Trophoblast cell (in vitro differentiated cells and primary cell): ENCODE results near the gene SUN2.

ENCODE experiments used
- DNase-seq, 2 donors: peaks; one replicate each; pipeline ENCODE4 v3.0.0-alpha.2; 2016
- H2AFZ ChIP-seq: 2 replicates; pipeline ENCODE4 v1.6.1; 2013; ENCODE audit warnings: low read length, moderate library complexity, mild to moderate bottlenecking; ENCODE audit not compliant: insufficient read depth, poor library complexity
- H2AK5ac ChIP-seq: 2 replicates; pipeline ENCODE4 v1.6.1; 2013; ENCODE audit warnings: mild to moderate bottlenecking, low read length
- H2BK120ac ChIP-seq: 2 replicates; pipeline ENCODE4 v1.6.1; 2013; ENCODE audit warnings: low read length, mild to moderate bottlenecking, moderate library complexity; ENCODE audit not compliant: insufficient read depth, poor library complexity
- H2BK12ac ChIP-seq: 2 replicates; pipeline ENCODE4 v1.6.1; 2013; ENCODE audit warnings: mild to moderate bottlenecking, low read length, moderate library complexity
- H2BK5ac ChIP-seq: 2 replicates; pipeline ENCODE4 v1.6.1; 2013; ENCODE audit warnings: low read length, low read depth, moderate library complexity, mild to moderate bottlenecking; ENCODE audit not compliant: poor library complexity
- H3K14ac ChIP-seq: 2 replicates; pipeline ENCODE4 v1.6.1; 2013; ENCODE audit warnings: mild to moderate bottlenecking, low read length
- H3K18ac ChIP-seq: 2 replicates; pipeline ENCODE4 v1.6.1; 2013; ENCODE audit warnings: mild to moderate bottlenecking, low read length
- H3K23ac ChIP-seq: 2 replicates; pipeline ENCODE4 v1.6.1; 2013; ENCODE audit warnings: low read length
- H3K27ac ChIP-seq: 2 replicates; pipeline ENCODE4 v1.5.1; 2013; ENCODE audit warnings: low read depth, mild to moderate bottlenecking, inconsistent platforms, low read length, moderate library complexity
- H3K27me3 ChIP-seq: 2 replicates; pipeline ENCODE4 v1.6.1; 2013; ENCODE audit warnings: inconsistent platforms, mild to moderate bottlenecking, low read length, moderate library complexity; ENCODE audit not compliant: insufficient read depth
- H3K36me3 ChIP-seq, 2 experiments: 1 replicate in 1 of 2; 2 replicates in 1 of 2; pipeline ENCODE4 v1.6.1; 2013; ENCODE audit warnings: low read length in 2 of 2, mild to moderate bottlenecking in 2 of 2, moderate library complexity in 1 of 2; ENCODE audit not compliant: insufficient read depth in 2 of 2, control insufficient read depth in 1 of 2
- H3K4ac ChIP-seq: 2 replicates; pipeline ENCODE4 v1.6.1; 2013; ENCODE audit warnings: low read depth, mild to moderate bottlenecking, low read length, moderate library complexity
- H3K4me1 ChIP-seq, 2 experiments: 1 replicate in 1 of 2; 2 replicates in 1 of 2; pipeline ENCODE4 v1.6.1; 2013; ENCODE audit warnings: low read length in 2 of 2, mild to moderate bottlenecking in 2 of 2, moderate library complexity in 1 of 2; ENCODE audit not compliant: insufficient read depth in 2 of 2, control insufficient read depth in 1 of 2
- H3K4me2 ChIP-seq: 2 replicates; pipeline ENCODE4 v1.6.1; 2013; ENCODE audit warnings: inconsistent platforms, mild to moderate bottlenecking, low read length, moderate library complexity
- H3K4me3 ChIP-seq: 2 replicates; pipeline ENCODE4 v1.5.1; 2013; ENCODE audit warnings: mild to moderate bottlenecking, low read depth, low read length, inconsistent platforms
- H3K79me1 ChIP-seq: one replicate; pipeline ENCODE4 v1.6.1; 2013; ENCODE audit warnings: low read length
- H3K79me2 ChIP-seq: 2 replicates; pipeline ENCODE4 v1.6.1; 2013; ENCODE audit warnings: low read length, mild to moderate bottlenecking; ENCODE audit not compliant: control insufficient read depth, insufficient read depth, poor library complexity
- H3K9ac ChIP-seq: 2 replicates; pipeline ENCODE4 v1.6.1; 2013; ENCODE audit warnings: mild to moderate bottlenecking, low read length
- H3K9me3 ChIP-seq: 2 replicates; pipeline ENCODE4 v1.6.1; 2013; ENCODE audit warnings: low read depth, mild to moderate bottlenecking, control low read depth, inconsistent platforms, low read length; ENCODE audit not compliant: insufficient read depth
- H4K12ac ChIP-seq: 2 replicates; pipeline ENCODE4 v1.6.1; 2013; ENCODE audit warnings: low read depth, mild to moderate bottlenecking, low read length, moderate library complexity
- H4K8ac ChIP-seq: 2 replicates; pipeline ENCODE4 v1.6.1; 2013; ENCODE audit warnings: low read depth, mild to moderate bottlenecking, low read length, moderate library complexity
- H4K91ac ChIP-seq: one replicate; pipeline ENCODE4 v1.6.1; 2013; ENCODE audit warnings: low read depth, mild to moderate bottlenecking, low read length, moderate library complexity
- WGBS: extraction: QIAGEN DNeasy Blood & Tissue Kit; methylation state at CpG from one replicate; pipeline ENCODE4 v1.1.7; 2013; ENCODE audit warnings: missing lambda C conversion rate; ENCODE audit not compliant: insufficient read length, insufficient coverage; ENCODE audit errors: extremely low coverage; 5-methylcytosine and 5-hydroxymethylcytosine counted together

SUN2 gene

GRCh38 chr22:38716826-38717225 is 39.0 kb downstream of the SUN2 start:
- no CpG with 5 or more reads among the region's 9 CpGs for WGBS
- H2AK5ac ChIP-seq = no peak overlapping the region
- no peak overlapping the region for H3K27ac ChIP-seq
- H2BK12ac ChIP-seq = no peak overlapping the region
- H3K27me3 ChIP-seq = no peaks in the 10 kb centered on the region
- H3K4me3 ChIP-seq = no peak overlapping the region
- no peak overlapping the region for H4K12ac ChIP-seq
- no peak for DNase-seq
- no peak overlapping the region for H2BK5ac ChIP-seq
- H3K36me3 ChIP-seq = peaks cover 28 to 29% of the 10 kb centered on the region in 2 experiments
- no peak overlapping the region for H3K4ac ChIP-seq
- no peak overlapping the region for H3K9ac ChIP-seq
- no peak overlapping the region for H3K23ac ChIP-seq
- no peak overlapping the region for H4K8ac ChIP-seq
- H3K4me1 ChIP-seq = peaks cover 0 to 15% of the 10 kb centered on the region in 2 experiments
- no peaks in the 10 kb centered on the region for H3K9me3 ChIP-seq
- no peaks in the 10 kb centered on the region for H3K79me2 ChIP-seq
- H3K14ac ChIP-seq = no peak overlapping the region
- no peak overlapping the region for H4K91ac ChIP-seq
- no peak overlapping the region for H3K4me2 ChIP-seq
- H3K18ac ChIP-seq = no peak overlapping the region
- H2AFZ ChIP-seq = no peak overlapping the region
- H2BK120ac ChIP-seq = no peak overlapping the region
- no peaks in the 10 kb centered on the region for H3K79me1 ChIP-seq

GRCh38 chr22:38716271-38716670 is 39.5 kb downstream of the SUN2 start:
- WGBS = no CpG with 5 or more reads among the region's 10 CpGs
- no peak overlapping the region for H2BK5ac ChIP-seq
- H3K4me2 ChIP-seq = no peak overlapping the region

GRCh38 chr22:38715852-38716251 is 39.9 kb downstream of the SUN2 start:
- Histone ChIP-seq H4K8ac (no peak overlapping the region), H2BK12ac (no peak overlapping the region), H3K4me1 (peaks cover 0 to 15% of the 10 kb centered on the region in 2 experiments), H4K12ac (no peak overlapping the region), H3K23ac (no peak overlapping the region), H2BK120ac (no peak overlapping the region), H3K36me3 (peaks cover 22% of the 10 kb centered on the region in 2 experiments), H3K9me3 (no peaks in the 10 kb centered on the region), H3K18ac (no peak overlapping the region), H3K4me2 (no peak overlapping the region), H3K9ac (no peak overlapping the region), H4K91ac (no peak overlapping the region), H3K79me1 (no peaks in the 10 kb centered on the region), H2AFZ (no peak overlapping the region), H2BK5ac (no peak overlapping the region), H2AK5ac (no peak overlapping the region), H3K27ac (no peak overlapping the region), H3K4ac (no peak overlapping the region), H3K4me3 (no peak overlapping the region), H3K79me2 (no peaks in the 10 kb centered on the region), H3K14ac (no peak overlapping the region), H3K27me3 (no peaks in the 10 kb centered on the region)
- no CpG with 5 or more reads among the region's 15 CpGs for WGBS
- no peak for DNase-seq

More at GRCh38 chr22:38716271-38716670, 39.5 kb downstream of the SUN2 start:
- no peak overlapping the region for H3K23ac ChIP-seq
- no peak overlapping the region for H4K12ac ChIP-seq
- H3K27ac ChIP-seq = no peak overlapping the region
- no peak overlapping the region for H3K18ac ChIP-seq
- H3K4me1 ChIP-seq = peaks cover 0 to 15% of the 10 kb centered on the region in 2 experiments
- H3K9me3 ChIP-seq = no peaks in the 10 kb centered on the region
- no peaks in the 10 kb centered on the region for H3K79me2 ChIP-seq
- H4K8ac ChIP-seq = no peak overlapping the region
- H4K91ac ChIP-seq = no peak overlapping the region
- no peak overlapping the region for H2BK12ac ChIP-seq
- H2BK120ac ChIP-seq = no peak overlapping the region
- no peak overlapping the region for H3K14ac ChIP-seq
- H2AK5ac ChIP-seq = no peak overlapping the region
- no peak for DNase-seq
- H3K27me3 ChIP-seq = no peaks in the 10 kb centered on the region
- no peak overlapping the region for H3K9ac ChIP-seq
- H3K4ac ChIP-seq = no peak overlapping the region
- peaks cover 23 to 24% of the 10 kb centered on the region in 2 experiments for H3K36me3 ChIP-seq
- H2AFZ ChIP-seq = no peak overlapping the region
- H3K4me3 ChIP-seq = no peak overlapping the region
- H3K79me1 ChIP-seq = no peaks in the 10 kb centered on the region

- Histone ChIP-seq H3K9ac (no peak overlapping the region), H3K27ac (no peak overlapping the region), H2BK120ac (no peak overlapping the region), H3K14ac (no peak overlapping the region), H3K4me3 (no peak overlapping the region), H3K23ac (no peak overlapping the region), H2BK5ac (no peak overlapping the region), H3K9me3 (no peaks in the 10 kb centered on the region), H4K91ac (no peak overlapping the region), H3K79me1 (no peaks in the 10 kb centered on the region), H3K36me3 (peaks cover 21 to 22% of the 10 kb centered on the region in 2 experiments), H2AK5ac (no peak overlapping the region), H2BK12ac (no peak overlapping the region), H3K4ac (no peak overlapping the region), H2AFZ (no peak overlapping the region), H4K8ac (no peak overlapping the region), H4K12ac (no peak overlapping the region), H3K4me2 (no peak overlapping the region), H3K79me2 (no peaks in the 10 kb centered on the region), H3K27me3 (no peaks in the 10 kb centered on the region), H3K18ac (no peak overlapping the region), H3K4me1 (peaks cover 0 to 15% of the 10 kb centered on the region in 2 experiments)
- WGBS = no CpG with 5 or more reads among the region's 9 CpGs
- no peak for DNase-seq
Observed at GRCh38 chr22:38715176-38715764, 40.5 kb downstream of the SUN2 start.
